IPS-20b (cell line): ENCODE data around the gene ACOX1.
A peak's percentile ranks its signal among the peaks of the same experiment; 100 is the strongest.

ENCODE experiments used
- H3K27ac ChIP-seq: one replicate; pipeline ENCODE4 v1.5.1; 2013; ENCODE audit warnings: low read length
- H3K27me3 ChIP-seq: 2 replicates; pipeline ENCODE4 v1.6.1; 2013; ENCODE audit warnings: mild to moderate bottlenecking, low read length, inconsistent platforms; ENCODE audit not compliant: insufficient read depth
- H3K36me3 ChIP-seq: 2 replicates; pipeline ENCODE4 v1.6.1; 2013; ENCODE audit warnings: low read depth, mild to moderate bottlenecking, inconsistent platforms, low read length, moderate library complexity; ENCODE audit not compliant: insufficient read depth
- H3K4me1 ChIP-seq: 2 replicates; pipeline ENCODE4 v1.6.1; 2013; ENCODE audit warnings: mild to moderate bottlenecking, control low read depth, inconsistent platforms, low read length, moderate library complexity; ENCODE audit not compliant: insufficient read depth
- H3K4me3 ChIP-seq: 2 replicates; pipeline ENCODE4 v1.5.1; 2013; ENCODE audit warnings: mild to moderate bottlenecking, low read length, inconsistent platforms
- H3K9ac ChIP-seq: 2 replicates; pipeline ENCODE4 v1.6.1; 2013; ENCODE audit warnings: low read depth, mild to moderate bottlenecking, inconsistent platforms, low read length, moderate library complexity
- H3K9me3 ChIP-seq: 2 replicates; pipeline ENCODE4 v1.6.1; 2013; ENCODE audit warnings: mild to moderate bottlenecking, low read depth, low read length, inconsistent platforms; ENCODE audit not compliant: insufficient read depth

The ACOX1 gene

GRCh38 chr17:75978938-75979704 is at the start of gene ACOX1, which contains the start of gene TEN1:
TSS of gene ACOX1 (minus strand) at chr17:75979166. CDS start at chr17:75979073, 93 bp downstream.
TSS of gene TEN1 (plus strand) at chr17:75979240. CDS start at chr17:75986193, 6,953 bp downstream.
- H3K4me3 ChIP-seq: peak within 1 kb of the TSS; percentile 94
- peaks cover 21% of the 10 kb centered on the region; the same call in 1 of the 2 replicates for H3K4me1 ChIP-seq
- H3K27me3 ChIP-seq: no peaks in the 10 kb centered on the region
- peak within 1 kb of the TSS; percentile 94 for H3K9ac ChIP-seq
- no peaks in the 10 kb centered on the region for H3K9me3 ChIP-seq
- H3K36me3 ChIP-seq: peaks cover 5% of the 10 kb centered on the region
- peak within 1 kb of the TSS; percentile 64 for H3K27ac ChIP-seq

- peaks cover 3% of the 10 kb centered on the region; the same call in 1 of the 2 replicates for H3K4me1 ChIP-seq
- H3K27me3 ChIP-seq: no peaks in the 10 kb centered on the region
- no peak within 1 kb of the TSS for H3K4me3 ChIP-seq
- no peaks in the 10 kb centered on the region for H3K9me3 ChIP-seq
- no peak within 1 kb of the TSS for H3K9ac ChIP-seq
- H3K27ac ChIP-seq: no peak within 1 kb of the TSS
- no peaks in the 10 kb centered on the region for H3K36me3 ChIP-seq
Observed at GRCh38 chr17:76027159-76027839, 48.3 kb upstream of the ACOX1 start, which contains the start of gene EVPL. TSS of gene EVPL (minus strand) at chr17:76027306. CDS start at chr17:76027198, 108 bp downstream.

GRCh38 chr17:76026714-76027158 is 47.8 kb upstream of the ACOX1 start:
- Histone ChIP-seq H3K9ac (no peak overlapping the region), H3K9me3 (no peaks in the 10 kb centered on the region), H3K36me3 (no peaks in the 10 kb centered on the region), H3K4me3 (no peak overlapping the region), H3K27ac (no peak overlapping the region), H3K4me1 (peaks cover 3% of the 10 kb centered on the region; the same call in 1 of the 2 replicates), H3K27me3 (no peaks in the 10 kb centered on the region)

- H3K27ac ChIP-seq: no peak overlapping the region
- H3K27me3 ChIP-seq: no peaks in the 10 kb centered on the region
- H3K4me3 ChIP-seq: no peak overlapping the region
- no peaks in the 10 kb centered on the region for H3K36me3 ChIP-seq
- peaks cover 3% of the 10 kb centered on the region; the same call in 1 of the 2 replicates for H3K4me1 ChIP-seq
- no peaks in the 10 kb centered on the region for H3K9me3 ChIP-seq
- H3K9ac ChIP-seq: no peak overlapping the region
Observed at GRCh38 chr17:76025294-76025693, 46.3 kb upstream of the ACOX1 start.

GRCh38 chr17:76024353-76024752 is 45.4 kb upstream of the ACOX1 start:
- no peaks in the 10 kb centered on the region for H3K27me3 ChIP-seq
- no peaks in the 10 kb centered on the region for H3K9me3 ChIP-seq
- H3K27ac ChIP-seq: no peak overlapping the region
- H3K4me1 ChIP-seq: no peaks in the 10 kb centered on the region; the same call in 1 of the 2 replicates
- no peaks in the 10 kb centered on the region for H3K36me3 ChIP-seq
- H3K9ac ChIP-seq: no peak overlapping the region
- no peak overlapping the region for H3K4me3 ChIP-seq

- H3K27ac ChIP-seq: no peak overlapping the region
- no peaks in the 10 kb centered on the region for H3K4me1 ChIP-seq
- no peaks in the 10 kb centered on the region for H3K36me3 ChIP-seq
- H3K9me3 ChIP-seq: no peaks in the 10 kb centered on the region
- H3K9ac ChIP-seq: no peak overlapping the region
- H3K27me3 ChIP-seq: no peaks in the 10 kb centered on the region
- no peak overlapping the region for H3K4me3 ChIP-seq
Observed at GRCh38 chr17:76023900-76024237, 44.9 kb upstream of the ACOX1 start.

GRCh38 chr17:76022973-76023899 is 44.3 kb upstream of the ACOX1 start:
- no peak overlapping the region for H3K9ac ChIP-seq
- H3K27ac ChIP-seq: no peak overlapping the region
- H3K4me3 ChIP-seq: no peak overlapping the region
- no peaks in the 10 kb centered on the region for H3K27me3 ChIP-seq
- no peaks in the 10 kb centered on the region for H3K9me3 ChIP-seq
- no peaks in the 10 kb centered on the region for H3K4me1 ChIP-seq
- H3K36me3 ChIP-seq: no peaks in the 10 kb centered on the region

- Histone ChIP-seq H3K36me3 (no peaks in the 10 kb centered on the region), H3K27ac (no peak overlapping the region), H3K27me3 (no peaks in the 10 kb centered on the region), H3K9me3 (no peaks in the 10 kb centered on the region), H3K9ac (no peak overlapping the region), H3K4me3 (no peak overlapping the region), H3K4me1 (no peaks in the 10 kb centered on the region)
Observed at GRCh38 chr17:76022285-76022684, 43.3 kb upstream of the ACOX1 start.

- H3K9ac ChIP-seq: no peak overlapping the region
- no peaks in the 10 kb centered on the region for H3K27me3 ChIP-seq
- H3K4me3 ChIP-seq: no peak overlapping the region
- no peaks in the 10 kb centered on the region for H3K36me3 ChIP-seq
- H3K9me3 ChIP-seq: no peaks in the 10 kb centered on the region
- H3K27ac ChIP-seq: no peak overlapping the region
- no peaks in the 10 kb centered on the region for H3K4me1 ChIP-seq
Observed at GRCh38 chr17:76019833-76020467, 41.0 kb upstream of the ACOX1 start.

GRCh38 chr17:76018801-76019200 is 39.8 kb upstream of the ACOX1 start:
- Histone ChIP-seq H3K9ac (no peak overlapping the region), H3K9me3 (no peaks in the 10 kb centered on the region), H3K4me1 (no peaks in the 10 kb centered on the region), H3K27me3 (no peaks in the 10 kb centered on the region), H3K36me3 (no peaks in the 10 kb centered on the region), H3K4me3 (no peak overlapping the region), H3K27ac (no peak overlapping the region)

GRCh38 chr17:76018340-76018680 is 39.3 kb upstream of the ACOX1 start:
- no peaks in the 10 kb centered on the region for H3K4me1 ChIP-seq
- H3K27me3 ChIP-seq: no peaks in the 10 kb centered on the region
- H3K36me3 ChIP-seq: no peaks in the 10 kb centered on the region
- no peak overlapping the region for H3K4me3 ChIP-seq
- no peak overlapping the region for H3K27ac ChIP-seq
- no peaks in the 10 kb centered on the region for H3K9me3 ChIP-seq
- H3K9ac ChIP-seq: no peak overlapping the region
